ENCODE measurements around the gene C21orf58.
A peak's percentile ranks its signal among the peaks of the same experiment; 100 is the strongest.
"Not testable (repeated sequence)": the region's sequence is repeated elsewhere in the genome, so short reads cannot be mapped to it uniquely, and the experiment has no call there.

Gene C21orf58

GRCh38 chr21:46323710-46324389 lies at the start of gene C21orf58, which contains the start of gene PCNT:
Gene C21orf58, minus strand, starts transcription at chr21:46323870. Its CDS starts 1,132 bp downstream, at chr21:46322738.
Gene PCNT, plus strand, starts transcription at chr21:46324156. Its CDS starts 73 bp downstream, at chr21:46324229.
- peak; percentile 95 for DNase-seq (ENCODE audit: low spot score)

GRCh38 chr21:46372947-46373346 lies 49.3 kb upstream of the C21orf58 start:
- not testable (repeated sequence) for DNase-seq (ENCODE audit: low spot score)

GRCh38 chr21:46372014-46372485 lies 48.4 kb upstream of the C21orf58 start:
- DNase-seq (ENCODE audit: low spot score): no peak

- no peak for DNase-seq (ENCODE audit: low spot score)
Observed at GRCh38 chr21:46371204-46372013, 47.7 kb upstream of the C21orf58 start.

- DNase-seq (ENCODE audit: low spot score): no peak
Observed at GRCh38 chr21:46369520-46370235, 46.0 kb upstream of the C21orf58 start.

- no peak for DNase-seq (ENCODE audit: low spot score)
Observed at GRCh38 chr21:46368533-46369285, 45.0 kb upstream of the C21orf58 start.

GRCh38 chr21:46366966-46367365 lies 43.3 kb upstream of the C21orf58 start:
- DNase-seq (ENCODE audit: low spot score): no peak

GRCh38 chr21:46366561-46366960 lies 42.9 kb upstream of the C21orf58 start:
- DNase-seq (ENCODE audit: low spot score): no peak

GRCh38 chr21:46366091-46366490 lies 42.4 kb upstream of the C21orf58 start:
- DNase-seq (ENCODE audit: low spot score): no peak

- no peak for DNase-seq (ENCODE audit: low spot score)
Observed at GRCh38 chr21:46363698-46364097, 40.0 kb upstream of the C21orf58 start.

GRCh38 chr21:46362946-46363345 lies 39.3 kb upstream of the C21orf58 start:
- no peak for DNase-seq (ENCODE audit: low spot score)

- no peak for DNase-seq (ENCODE audit: low spot score)
Observed at GRCh38 chr21:46361935-46362334, 38.3 kb upstream of the C21orf58 start.

GRCh38 chr21:46361176-46361575 lies 37.5 kb upstream of the C21orf58 start:
- no peak for DNase-seq (ENCODE audit: low spot score)

- DNase-seq (ENCODE audit: low spot score): no peak
Observed at GRCh38 chr21:46357684-46358425, 34.2 kb upstream of the C21orf58 start.

- no peak for DNase-seq (ENCODE audit: low spot score)
Observed at GRCh38 chr21:46357335-46357604, 33.6 kb upstream of the C21orf58 start.

GRCh38 chr21:46356494-46357334 lies 33.0 kb upstream of the C21orf58 start:
- DNase-seq (ENCODE audit: low spot score): no peak

GRCh38 chr21:46356005-46356338 lies 32.3 kb upstream of the C21orf58 start:
- no peak for DNase-seq (ENCODE audit: low spot score)

- no peak for DNase-seq (ENCODE audit: low spot score)
Observed at GRCh38 chr21:46355161-46356004, 31.7 kb upstream of the C21orf58 start.

GRCh38 chr21:46354518-46354917 lies 30.8 kb upstream of the C21orf58 start:
- DNase-seq (ENCODE audit: low spot score): no peak

GRCh38 chr21:46354046-46354445 lies 30.4 kb upstream of the C21orf58 start:
- DNase-seq (ENCODE audit: low spot score): no peak
